ENCODE measurements around the gene ZNF48.

- peak; percentile 29 to 69 (median 68) for TF ChIP-seq POLR2AphosphoS5 (IDR thresholded peaks at IDR 0.05)
- no peak for TF ChIP-seq CTCF (IDR thresholded peaks at IDR 0.05)
Observed at GRCh38 chr16:30351586-30352419, 43.4 kb upstream of the ZNF48 start.

Data from transverse colon (tissue), 4 donors.